ENCODE data around the gene ACSS1. TPM values are rescaled to one million over a fixed set of nuclear protein-coding genes. Genes with fewer than 3 reads are reported as not detected.

The ACSS1 gene
- total RNA-seq, 1 donor from 2014 or later = 3.7 TPM

Small RNA genes lying within 50 kb of the gene (small RNA-seq; reads per million reads assigned to genes)
- not detected for gene RNU6-1257P

Other genes with a start within 250 kb of the ACSS1 start
- 0.31 TPM for gene CST7, start 108.9 kb downstream of the ACSS1 start, total RNA-seq
- gene APMAP, start 65.4 kb downstream of the ACSS1 start, total RNA-seq = 60.7 TPM
- not detected for gene VSX1, start 24.0 kb upstream of the ACSS1 start, total RNA-seq
- 43.7 TPM for gene ENTPD6, start 137.6 kb upstream of the ACSS1 start, total RNA-seq
- gene PYGB, start 189.9 kb upstream of the ACSS1 start, total RNA-seq = 72.1 TPM